ENCODE data around the gene PCBD1.

PCBD1 gene

DNA sequence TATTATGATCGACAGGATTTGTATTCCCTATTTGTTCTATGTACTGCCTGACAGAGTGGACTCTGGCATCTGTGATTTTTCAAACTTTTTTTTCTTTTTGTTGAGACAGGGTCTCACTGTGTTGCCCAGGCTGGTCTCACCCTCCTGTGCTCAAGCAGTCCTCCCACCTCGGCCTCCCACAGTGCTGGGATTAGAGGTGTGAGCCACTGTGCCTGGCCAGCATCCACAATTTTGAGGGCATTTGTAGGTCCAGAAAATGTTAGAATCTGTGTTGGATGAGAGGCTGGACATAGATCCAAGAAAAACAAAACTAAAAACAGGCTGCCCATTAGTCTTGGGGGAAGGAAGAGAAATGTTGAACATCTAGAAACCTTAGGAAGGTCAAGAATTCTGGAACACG is 38.3 kb downstream of the PCBD1 start:
- TF ChIP-seq POLR2AphosphoS5 (IDR thresholded peaks at IDR 0.05; ENCODE audit: low read depth) = no peak
- no peak for TF ChIP-seq SPI1 (IDR thresholded peaks at IDR 0.05; ENCODE audit: borderline replicate concordance, low read depth)
- TF ChIP-seq, protein P1, sequence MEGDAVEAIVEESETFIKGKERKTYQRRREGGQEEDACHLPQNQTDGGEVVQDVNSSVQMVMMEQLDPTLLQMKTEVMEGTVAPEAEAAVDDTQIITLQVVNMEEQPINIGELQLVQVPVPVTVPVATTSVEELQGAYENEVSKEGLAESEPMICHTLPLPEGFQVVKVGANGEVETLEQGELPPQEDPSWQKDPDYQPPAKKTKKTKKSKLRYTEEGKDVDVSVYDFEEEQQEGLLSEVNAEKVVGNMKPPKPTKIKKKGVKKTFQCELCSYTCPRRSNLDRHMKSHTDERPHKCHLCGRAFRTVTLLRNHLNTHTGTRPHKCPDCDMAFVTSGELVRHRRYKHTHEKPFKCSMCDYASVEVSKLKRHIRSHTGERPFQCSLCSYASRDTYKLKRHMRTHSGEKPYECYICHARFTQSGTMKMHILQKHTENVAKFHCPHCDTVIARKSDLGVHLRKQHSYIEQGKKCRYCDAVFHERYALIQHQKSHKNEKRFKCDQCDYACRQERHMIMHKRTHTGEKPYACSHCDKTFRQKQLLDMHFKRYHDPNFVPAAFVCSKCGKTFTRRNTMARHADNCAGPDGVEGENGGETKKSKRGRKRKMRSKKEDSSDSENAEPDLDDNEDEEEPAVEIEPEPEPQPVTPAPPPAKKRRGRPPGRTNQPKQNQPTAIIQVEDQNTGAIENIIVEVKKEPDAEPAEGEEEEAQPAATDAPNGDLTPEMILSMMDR (IDR thresholded peaks at IDR 0.05; ENCODE audit: insufficient read depth, low read length) = no peak
- no peak for TF ChIP-seq GABPA (IDR thresholded peaks at IDR 0.05; ENCODE audit: low read depth)
- TF ChIP-seq, protein P2, sequence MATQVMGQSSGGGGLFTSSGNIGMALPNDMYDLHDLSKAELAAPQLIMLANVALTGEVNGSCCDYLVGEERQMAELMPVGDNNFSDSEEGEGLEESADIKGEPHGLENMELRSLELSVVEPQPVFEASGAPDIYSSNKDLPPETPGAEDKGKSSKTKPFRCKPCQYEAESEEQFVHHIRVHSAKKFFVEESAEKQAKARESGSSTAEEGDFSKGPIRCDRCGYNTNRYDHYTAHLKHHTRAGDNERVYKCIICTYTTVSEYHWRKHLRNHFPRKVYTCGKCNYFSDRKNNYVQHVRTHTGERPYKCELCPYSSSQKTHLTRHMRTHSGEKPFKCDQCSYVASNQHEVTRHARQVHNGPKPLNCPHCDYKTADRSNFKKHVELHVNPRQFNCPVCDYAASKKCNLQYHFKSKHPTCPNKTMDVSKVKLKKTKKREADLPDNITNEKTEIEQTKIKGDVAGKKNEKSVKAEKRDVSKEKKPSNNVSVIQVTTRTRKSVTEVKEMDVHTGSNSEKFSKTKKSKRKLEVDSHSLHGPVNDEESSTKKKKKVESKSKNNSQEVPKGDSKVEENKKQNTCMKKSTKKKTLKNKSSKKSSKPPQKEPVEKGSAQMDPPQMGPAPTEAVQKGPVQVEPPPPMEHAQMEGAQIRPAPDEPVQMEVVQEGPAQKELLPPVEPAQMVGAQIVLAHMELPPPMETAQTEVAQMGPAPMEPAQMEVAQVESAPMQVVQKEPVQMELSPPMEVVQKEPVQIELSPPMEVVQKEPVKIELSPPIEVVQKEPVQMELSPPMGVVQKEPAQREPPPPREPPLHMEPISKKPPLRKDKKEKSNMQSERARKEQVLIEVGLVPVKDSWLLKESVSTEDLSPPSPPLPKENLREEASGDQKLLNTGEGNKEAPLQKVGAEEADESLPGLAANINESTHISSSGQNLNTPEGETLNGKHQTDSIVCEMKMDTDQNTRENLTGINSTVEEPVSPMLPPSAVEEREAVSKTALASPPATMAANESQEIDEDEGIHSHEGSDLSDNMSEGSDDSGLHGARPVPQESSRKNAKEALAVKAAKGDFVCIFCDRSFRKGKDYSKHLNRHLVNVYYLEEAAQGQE (IDR thresholded peaks at IDR 0.05; ENCODE audit: insufficient replicate concordance, low read depth) = no peak
- no peak overlapping the region for H3K4me3 ChIP-seq (replicated peaks; ENCODE audit: insufficient read depth, low read length)
- DNase-seq (ENCODE audit: low read depth in 1 of 2, low spot score in 1 of 2) = no peak
- no peaks in the 10 kb centered on the region for H3K27me3 ChIP-seq (ENCODE audit: insufficient read depth, poor library complexity, severe bottlenecking)
- H3K27ac ChIP-seq (replicated peaks) = no peak overlapping the region

DNA sequence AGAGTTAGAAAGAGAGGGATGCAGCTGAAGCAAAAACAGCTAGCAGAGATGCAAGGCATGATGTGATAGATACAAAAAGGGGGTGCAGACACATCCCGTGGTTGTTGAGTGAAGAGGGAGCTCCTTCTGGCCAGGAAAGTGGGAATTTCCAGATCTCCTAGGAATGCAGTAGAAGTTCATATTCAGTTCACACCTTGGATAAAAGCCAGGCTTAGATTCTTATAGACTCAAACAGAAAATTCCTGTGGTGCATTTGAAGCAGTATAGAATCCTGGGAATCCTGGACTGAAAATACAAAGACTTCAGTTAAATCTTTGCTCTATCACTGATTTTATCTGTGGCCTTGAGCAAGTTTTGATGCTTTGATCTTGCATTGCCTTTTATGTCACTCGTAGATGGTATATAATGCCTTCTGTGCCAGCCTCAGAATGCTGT is 38.8 kb downstream of the PCBD1 start:
- DNase-seq (ENCODE audit: low read depth in 1 of 2, low spot score in 1 of 2) = no peak
- Histone ChIP-seq H3K4me3 (replicated peaks; ENCODE audit: insufficient read depth, low read length) (no peak overlapping the region), H3K27me3 (ENCODE audit: insufficient read depth, poor library complexity, severe bottlenecking) (no peaks in the 10 kb centered on the region), H3K27ac (replicated peaks) (no peak overlapping the region)
- TF ChIP-seq GABPA (IDR thresholded peaks at IDR 0.05; ENCODE audit: low read depth) (no peak), SPI1 (IDR thresholded peaks at IDR 0.05; ENCODE audit: borderline replicate concordance, low read depth) (no peak), POLR2AphosphoS5 (IDR thresholded peaks at IDR 0.05; ENCODE audit: low read depth) (no peak)
- TF ChIP-seq, protein P2 (IDR thresholded peaks at IDR 0.05; ENCODE audit: insufficient replicate concordance, low read depth) = no peak
- TF ChIP-seq, protein P1 (IDR thresholded peaks at IDR 0.05; ENCODE audit: insufficient read depth, low read length) = no peak

DNA sequence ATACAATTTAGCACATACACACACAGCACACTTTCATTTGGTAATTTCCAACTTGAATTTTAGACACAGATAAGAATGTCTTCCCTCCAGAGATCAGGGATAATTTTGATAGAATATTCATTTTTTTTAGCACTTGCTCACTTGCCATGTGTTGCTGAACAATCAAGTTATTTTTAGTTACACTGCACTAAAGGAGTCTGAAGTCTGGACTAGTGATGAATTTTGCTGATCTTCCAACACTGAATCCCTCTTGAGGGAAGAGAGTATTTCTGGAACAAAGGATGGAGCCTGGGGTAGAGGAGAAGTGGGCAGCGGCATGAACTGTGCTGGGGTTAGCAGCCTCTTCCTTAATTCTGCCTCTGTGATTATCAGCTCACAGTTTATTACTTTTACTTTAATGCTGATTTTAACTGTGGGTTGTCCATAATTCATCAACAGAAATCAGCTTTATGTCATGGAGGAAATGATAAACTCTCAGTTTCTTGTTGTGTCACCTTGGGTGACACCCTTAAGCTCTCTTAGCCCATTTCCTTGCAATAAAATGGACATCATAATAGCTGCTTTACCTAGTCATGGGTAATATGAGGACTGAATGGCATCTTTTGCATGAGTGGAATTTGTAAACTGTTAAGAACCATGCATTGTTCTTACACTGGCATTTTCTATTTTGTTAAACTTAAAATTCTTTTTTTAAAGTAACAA is 40.6 kb downstream of the PCBD1 start:
- no peak overlapping the region for H3K27ac ChIP-seq (replicated peaks)
- H3K27me3 ChIP-seq (ENCODE audit: insufficient read depth, poor library complexity, severe bottlenecking) = no peaks in the 10 kb centered on the region
- TF ChIP-seq POLR2AphosphoS5 (IDR thresholded peaks at IDR 0.05; ENCODE audit: low read depth) (no peak), SPI1 (IDR thresholded peaks at IDR 0.05; ENCODE audit: borderline replicate concordance, low read depth) (no peak), GABPA (IDR thresholded peaks at IDR 0.05; ENCODE audit: low read depth) (no peak)
- TF ChIP-seq, protein P1 (IDR thresholded peaks at IDR 0.05; ENCODE audit: insufficient read depth, low read length) = no peak
- TF ChIP-seq, protein P2 (IDR thresholded peaks at IDR 0.05; ENCODE audit: insufficient replicate concordance, low read depth) = no peak
- H3K4me3 ChIP-seq (replicated peaks; ENCODE audit: insufficient read depth, low read length) = no peak overlapping the region
- no peak for DNase-seq (ENCODE audit: low read depth in 1 of 2, low spot score in 1 of 2)
